HTERT RPE-1 (cell line): ENCODE data around the gene ADCK1.
"Not testable (repeated sequence)": the region's sequence is repeated elsewhere in the genome, so short reads cannot be mapped to it uniquely, and the experiment has no call there.

Experiments
- in situ Hi-C: fragments of 300-500 bp; cut with MboI; formaldehyde crosslinking; loops from 4 replicates; pipeline ENCODE4 v1.14.3; 2020; ENCODE audit warnings: low sequenced_read_pairs

Gene ADCK1

DNA sequence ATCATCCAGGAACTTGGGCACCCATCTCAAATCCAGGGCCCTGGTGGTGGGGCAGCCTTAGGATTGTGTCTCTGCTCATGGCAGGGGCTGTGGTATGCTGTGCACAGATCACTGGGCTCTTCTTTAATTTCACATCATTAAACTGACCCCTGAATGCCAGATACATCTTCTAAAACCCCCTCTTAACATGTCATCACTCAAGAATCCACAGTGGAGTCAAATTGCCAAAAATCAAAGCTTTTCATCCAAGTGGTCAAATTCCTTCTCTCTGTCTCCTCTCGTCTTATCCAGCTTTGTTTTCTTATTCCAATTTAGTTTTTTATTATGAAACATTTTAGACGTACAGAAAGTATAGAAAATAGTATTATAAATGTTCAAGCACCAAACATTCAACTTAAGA lies 97.5 kb downstream of the ADCK1 start:
- in situ Hi-C loops = no loop called here

DNA sequence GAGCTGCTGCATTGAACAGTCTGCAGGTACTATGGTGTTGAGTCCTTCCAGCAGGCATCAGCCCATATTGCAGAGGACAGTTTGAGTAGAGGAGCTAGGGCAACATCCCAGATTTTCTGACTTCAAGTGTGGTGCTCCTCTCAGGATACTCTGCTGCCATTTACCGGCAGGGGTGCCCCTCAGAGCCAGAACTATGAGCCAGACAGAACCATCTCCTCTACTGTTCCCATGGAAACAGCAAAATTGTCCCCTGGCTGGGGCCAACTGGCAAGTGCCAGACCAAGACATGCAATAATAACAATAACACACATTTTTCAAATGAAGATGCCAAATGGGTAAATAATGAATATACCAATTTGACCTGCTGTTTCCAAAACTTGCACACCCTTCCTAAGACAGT lies 102.9 kb downstream of the ADCK1 start:
- in situ Hi-C loops = no loop called here

- in situ Hi-C loops = no loop called here
Observed at GRCh38 chr14:77903221-77903620, 103.3 kb downstream of the ADCK1 start.

DNA sequence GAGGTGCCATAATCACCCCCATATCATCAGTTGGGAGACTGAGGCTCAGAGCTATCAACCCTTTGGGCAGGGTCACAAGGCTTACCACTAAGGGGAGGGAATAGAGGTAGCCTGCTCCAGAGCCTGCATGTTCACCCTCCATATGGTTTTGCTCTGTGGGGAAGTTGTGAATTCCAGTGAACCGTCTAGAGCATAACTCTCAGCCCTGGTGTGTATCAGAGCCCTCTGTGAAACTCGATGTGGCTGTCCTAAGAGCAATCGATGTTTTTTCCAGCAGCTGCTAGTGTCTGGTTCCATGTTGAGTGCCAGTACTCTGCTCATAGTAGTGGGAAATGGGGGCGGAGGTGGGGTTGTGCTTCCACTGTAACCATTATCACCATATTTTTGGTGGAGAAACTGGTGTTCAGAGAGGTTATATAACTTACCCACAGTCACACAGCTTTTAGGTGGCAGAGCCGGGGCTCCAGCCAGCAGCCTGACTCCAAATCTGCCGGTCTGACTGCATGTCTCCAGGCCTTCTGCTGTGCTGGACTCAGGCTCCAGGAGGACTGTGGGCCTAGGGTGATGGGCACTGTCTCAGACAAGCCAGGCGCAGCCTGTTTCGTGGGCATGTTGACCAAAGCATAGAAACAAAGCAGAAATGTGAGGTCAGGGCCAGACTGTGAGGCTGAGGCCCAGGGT lies 104.2 kb downstream of the ADCK1 start:
- in situ Hi-C loops = no loop called here

DNA sequence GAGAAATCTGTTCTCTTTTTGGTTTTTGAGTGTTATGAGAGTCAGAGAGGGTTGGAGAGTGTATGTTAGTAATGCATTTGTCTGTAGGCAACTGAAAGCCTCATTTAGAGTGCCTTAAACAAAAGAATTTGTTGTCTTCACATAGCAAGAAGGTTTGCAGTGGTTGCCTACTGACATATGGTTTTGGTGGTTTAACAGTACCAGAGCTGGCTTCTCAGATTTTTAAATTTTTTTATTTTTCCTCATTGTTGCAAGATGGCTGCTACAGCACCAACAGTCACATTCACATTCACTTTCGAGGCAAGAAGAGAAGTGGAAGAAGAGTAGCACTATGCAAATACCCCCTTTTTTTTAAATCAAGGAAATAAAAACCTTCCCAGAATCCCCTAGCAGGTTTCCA lies 106.5 kb downstream of the ADCK1 start:
- in situ Hi-C loops = no loop called here

DNA sequence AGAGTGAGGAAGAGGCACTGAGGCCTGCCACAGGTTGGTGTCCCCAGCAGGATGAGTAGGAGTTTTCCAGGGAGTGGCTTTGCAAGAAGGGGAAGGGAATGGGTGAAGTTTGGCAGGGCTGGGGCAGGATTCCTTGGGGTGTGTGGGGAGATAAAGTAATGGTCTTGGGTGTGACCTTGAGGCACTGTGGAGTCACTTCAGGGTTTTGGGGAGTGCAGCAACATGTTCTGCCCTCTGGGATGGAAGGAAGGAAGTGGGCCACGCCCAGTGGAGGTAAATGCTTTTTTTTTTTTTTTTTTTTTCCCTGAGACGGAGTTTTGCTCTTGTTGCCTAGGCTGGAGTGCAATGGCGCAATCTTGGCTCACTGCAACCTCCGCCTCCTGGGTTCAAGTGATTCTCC lies 108.9 kb downstream of the ADCK1 start:
- in situ Hi-C loops = no loop called here

DNA sequence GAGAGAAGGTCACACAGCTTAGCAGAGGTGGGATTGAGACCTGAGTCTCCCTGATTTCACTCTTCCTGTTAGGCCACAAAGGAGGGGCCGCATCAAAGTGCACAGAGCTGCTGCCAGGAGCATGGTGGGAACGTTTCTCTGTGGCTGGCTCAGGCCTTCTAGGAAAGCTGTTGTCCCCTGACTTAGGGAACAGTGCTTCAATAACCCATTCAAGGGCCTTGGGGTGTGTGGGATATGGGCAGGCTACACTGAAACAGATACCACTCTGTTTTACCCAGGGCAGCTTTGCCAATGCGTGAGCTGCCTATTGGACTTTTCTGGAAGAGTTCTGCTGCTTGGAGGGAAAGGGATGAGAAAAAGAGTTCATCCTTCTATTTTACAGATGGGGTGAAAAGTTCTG lies 110.0 kb downstream of the ADCK1 start:
- in situ Hi-C loops = no loop called here

DNA sequence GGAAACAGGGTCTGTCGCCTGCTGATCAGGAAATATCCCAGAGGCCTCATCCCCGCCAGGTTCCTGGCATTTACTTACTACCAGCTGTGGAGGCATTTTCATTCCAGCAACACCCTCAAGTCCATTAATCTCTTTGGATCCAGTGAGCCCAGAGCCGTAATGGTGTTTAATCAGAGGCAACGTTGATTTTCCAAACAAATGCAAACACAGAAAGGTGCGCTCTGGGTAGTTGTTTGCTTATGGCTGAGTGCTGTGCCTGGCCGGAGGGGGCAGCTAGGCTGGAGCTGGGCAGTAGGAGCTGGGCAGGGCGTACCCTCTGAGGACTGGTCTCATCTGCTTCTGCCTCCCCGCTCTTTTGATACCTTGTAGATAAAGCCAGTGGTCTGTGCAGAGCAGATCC lies 110.6 kb downstream of the ADCK1 start:
- in situ Hi-C loops = no loop called here

DNA sequence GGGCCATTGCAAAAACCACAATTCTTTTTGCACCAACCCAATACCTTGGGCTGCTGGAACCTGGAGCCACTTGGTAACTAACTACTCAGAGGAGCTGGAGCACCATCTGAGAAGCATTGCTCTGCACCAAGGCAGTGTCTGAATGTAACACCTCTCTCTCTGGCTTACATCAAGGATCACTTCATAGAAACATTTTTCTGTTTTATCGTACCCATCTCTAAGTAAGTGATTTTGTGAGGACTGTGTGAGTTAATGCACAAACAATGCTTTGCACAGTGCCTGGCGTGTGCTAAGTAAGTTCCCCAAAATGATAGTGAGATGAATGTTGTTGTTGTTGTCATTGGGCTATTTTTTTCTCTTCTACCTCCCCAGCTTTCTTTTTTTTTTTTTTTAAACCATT lies 111.4 kb downstream of the ADCK1 start:
- in situ Hi-C loops = no loop called here

- in situ Hi-C loops = no loop called here
Observed at GRCh38 chr14:77912754-77913556, 113.0 kb downstream of the ADCK1 start.

DNA sequence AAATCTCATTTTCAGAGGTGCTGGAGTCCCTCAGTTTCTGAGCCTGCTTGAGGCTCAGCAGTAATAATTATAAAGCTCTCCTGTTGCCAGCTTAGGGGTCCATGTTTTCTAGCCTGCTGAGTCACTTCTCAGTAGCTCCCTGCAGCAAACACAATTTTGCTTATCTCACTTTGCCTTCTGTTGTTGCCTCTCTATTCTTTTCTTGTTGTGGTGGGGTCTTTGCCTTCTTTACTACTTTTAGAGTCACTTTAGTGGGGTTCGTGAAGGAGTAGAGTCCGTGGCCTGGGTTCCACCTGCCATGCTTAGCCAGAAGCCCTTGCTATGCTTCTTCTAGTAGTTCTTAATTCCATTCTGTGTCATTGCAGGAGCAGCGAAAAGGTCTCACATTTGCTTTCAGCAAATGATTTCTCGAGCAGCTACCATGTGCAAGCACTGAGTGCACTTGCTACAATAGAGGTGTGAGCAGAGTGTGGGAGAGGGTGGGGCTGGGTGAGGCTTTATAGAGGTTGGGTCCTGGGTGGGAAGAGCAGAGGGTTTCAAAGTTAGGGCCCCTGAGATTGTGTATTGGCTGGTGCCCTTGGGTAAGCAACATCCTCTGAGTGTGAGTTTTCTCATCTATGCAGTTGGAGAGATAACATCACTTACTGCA lies 114.3 kb downstream of the ADCK1 start:
- in situ Hi-C loops = no loop called here

DNA sequence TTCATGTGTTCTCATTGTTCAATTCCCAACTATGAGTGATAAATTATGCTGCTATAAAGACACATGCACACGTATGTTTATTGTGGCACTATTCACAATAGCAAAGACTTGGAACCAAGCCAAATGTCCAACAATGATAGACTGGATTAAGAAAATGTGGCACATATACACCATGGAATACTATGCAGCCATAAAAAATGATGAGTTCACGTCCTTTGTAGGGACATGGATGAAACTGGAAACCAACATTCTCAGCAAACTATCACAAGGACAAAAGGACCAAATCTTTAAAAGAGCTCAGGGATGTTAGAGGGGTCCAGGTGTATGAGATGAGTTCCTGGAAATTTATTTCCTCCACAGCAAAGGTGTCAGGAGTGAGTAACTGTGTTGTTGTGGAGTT lies 115.5 kb downstream of the ADCK1 start:
- in situ Hi-C loops = not testable (repeated sequence)

DNA sequence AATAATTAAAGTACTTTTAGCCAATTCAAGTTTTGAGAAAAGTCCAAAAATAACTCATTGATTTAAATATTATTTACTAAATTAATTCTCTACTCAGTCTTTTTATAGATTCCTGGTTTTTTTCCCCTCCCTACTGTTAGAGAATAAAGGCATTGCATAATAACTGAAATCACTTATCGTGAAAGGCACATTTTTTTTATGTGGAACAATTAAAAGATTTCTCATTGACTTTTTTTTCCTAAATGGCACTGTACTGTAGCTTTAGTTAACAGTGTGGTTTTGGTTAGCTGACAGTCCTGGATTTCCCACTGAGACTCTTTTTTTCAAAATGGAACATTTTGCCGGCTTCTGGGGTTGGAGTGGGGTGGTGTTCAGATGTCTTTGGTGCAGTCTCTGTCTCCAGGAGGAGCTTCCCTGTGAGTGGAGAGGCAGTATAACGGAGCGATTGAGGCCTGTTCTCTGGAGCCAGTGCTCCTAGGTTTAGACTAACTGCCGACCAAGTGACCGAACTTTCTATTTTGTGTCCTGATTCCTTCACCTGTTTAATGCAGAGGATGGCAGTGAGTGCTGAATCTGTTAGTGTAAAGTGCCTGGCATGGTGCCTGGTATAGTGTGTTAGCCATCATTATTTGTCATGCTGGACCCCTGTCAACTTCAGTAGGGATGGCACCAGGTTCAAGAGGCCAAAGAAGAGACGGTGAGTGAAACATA lies 117.7 kb downstream of the ADCK1 start:
- in situ Hi-C loops = no loop called here

DNA sequence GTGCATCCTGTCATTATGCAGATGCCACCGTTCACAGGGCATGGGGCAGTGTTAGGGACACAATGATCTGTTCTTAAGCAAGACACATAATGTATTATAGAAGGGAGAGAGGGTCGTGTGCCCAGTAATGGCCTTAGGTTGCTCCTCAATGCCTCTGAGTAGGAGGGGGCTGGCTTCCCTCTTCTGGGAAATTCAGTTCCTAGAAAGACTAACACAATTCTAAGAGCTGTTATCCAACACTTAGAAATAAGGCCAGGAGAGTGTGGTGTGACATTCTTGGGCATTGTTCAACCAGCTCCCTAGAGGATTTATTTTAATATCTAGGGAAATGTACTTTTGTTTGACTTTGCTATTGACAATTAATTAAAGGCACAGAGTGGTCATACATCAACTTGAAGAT lies 118.5 kb downstream of the ADCK1 start:
- in situ Hi-C loops = no loop called here

- in situ Hi-C loops = no loop called here
Observed at GRCh38 chr14:77920312-77920711, 120.4 kb downstream of the ADCK1 start.

- in situ Hi-C loops = no loop called here
Observed at GRCh38 chr14:77921818-77922217, 121.9 kb downstream of the ADCK1 start.

GRCh38 chr14:77923131-77923936 lies 123.4 kb downstream of the ADCK1 start:
- in situ Hi-C loops = no loop called here

- in situ Hi-C loops = no loop called here
Observed at GRCh38 chr14:77924141-77924948, 124.4 kb downstream of the ADCK1 start.

DNA sequence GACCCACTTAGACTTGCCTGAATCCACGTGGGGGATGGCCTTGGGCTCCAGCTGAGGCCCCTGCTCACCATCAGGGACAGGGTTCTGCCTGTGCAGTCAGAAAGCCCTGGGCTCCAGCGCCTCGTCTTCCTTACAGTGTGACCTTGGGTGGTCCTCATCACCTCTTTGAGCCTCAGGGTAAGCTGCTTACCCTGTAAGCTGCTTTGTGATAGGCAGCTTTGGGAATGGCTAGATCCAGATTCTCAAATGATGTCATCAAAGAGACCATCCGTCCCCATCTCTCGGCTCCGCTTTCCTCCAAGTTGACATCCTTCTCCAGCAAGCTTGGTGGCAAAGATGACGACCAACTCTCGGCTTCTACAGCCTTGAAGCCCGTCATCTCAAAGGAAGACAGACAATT lies 127.0 kb downstream of the ADCK1 start:
- in situ Hi-C loops = no loop called here

DNA sequence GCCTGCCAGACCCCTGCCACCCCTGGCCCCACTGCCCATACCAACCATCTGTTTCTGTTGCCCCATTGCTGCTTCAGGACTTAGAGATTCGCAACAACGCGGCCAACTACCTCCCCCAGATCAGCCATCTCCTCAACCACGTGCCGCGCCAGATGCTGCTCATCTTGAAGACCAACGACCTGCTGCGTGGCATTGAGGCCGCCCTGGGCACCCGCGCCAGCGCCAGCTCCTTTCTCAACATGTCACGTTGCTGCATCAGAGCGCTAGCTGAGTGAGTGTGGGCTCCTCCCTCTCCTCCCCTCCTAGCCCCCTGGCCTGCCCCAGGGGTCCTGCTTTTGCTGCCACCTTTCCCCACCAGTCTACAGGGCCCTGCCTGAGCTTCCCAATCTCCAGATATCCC lies 131.5 kb downstream of the ADCK1 start:
- in situ Hi-C loops = no loop called here
